OCI-LY3 (cell line): ENCODE data around the gene DNAJC13.

Experiments
- CTCF ChIP-seq: fragments of 200-600, 300-600 bp; sonication (generic); IDR thresholded peaks from 2 replicates; pipeline ENCODE4 v1.5.1; 2014; ENCODE audit warnings: antibody characterized with exemption, low read length, low read depth
- EZH2phosphoT487 ChIP-seq: fragments of 200-600 bp; shearing (Covaris generic); IDR thresholded peaks from 2 replicates; pipeline ENCODE4 v1.6.1; 2018; ENCODE audit warnings: antibody characterized with exemption, mixed run types, low read depth

GRCh38 chr3:132418916-132419315, 1.6 kb downstream of the DNAJC13 start:
- no peak for TF ChIP-seq CTCF
- TF ChIP-seq EZH2phosphoT487: no peak
